GM19099 (cell line): Measurements from ENCODE around the gene WDR59.

Source experiments
- POLR2A ChIP-seq: IDR thresholded peaks from 3 replicates; pipeline ENCODE4 v1.6.1; 2011; ENCODE audit warnings: low read depth; ENCODE audit not compliant: insufficient read length; ENCODE audit errors: extremely low read depth

WDR59 gene

GRCh38 chr16:74829637-74830036 lies 155.3 kb downstream of the WDR59 start:
- no peak for TF ChIP-seq POLR2A

- TF ChIP-seq POLR2A, result no peak
Measured at GRCh38 chr16:74825941-74826340, 159.0 kb downstream of the WDR59 start.

DNA sequence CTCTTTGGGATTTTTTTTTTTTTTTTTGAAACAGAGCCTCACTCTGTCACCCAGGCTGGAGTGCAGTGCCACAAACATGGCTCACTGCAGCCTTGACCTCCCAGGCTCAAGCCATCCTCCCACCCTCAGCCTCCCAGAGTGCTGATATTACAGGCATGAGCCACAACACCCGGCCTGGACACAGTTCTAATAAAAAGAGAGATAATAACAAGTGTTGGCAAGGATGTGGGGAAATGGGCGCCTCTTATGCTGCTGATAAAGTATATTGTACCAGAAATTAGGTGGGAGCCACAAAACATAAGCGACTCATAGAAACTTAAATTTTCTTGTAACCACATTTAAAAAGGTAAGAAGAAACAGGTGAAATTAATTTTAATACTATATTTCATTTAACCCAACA lies 159.9 kb downstream of the WDR59 start:
- TF ChIP-seq POLR2A, result no peak
